GM12891 (cell line): ENCODE measurements around the gene UBE2U.

ENCODE experiments used
- PAX5 ChIP-seq: IDR thresholded peaks from 2 replicates; pipeline ENCODE4 v1.6.1; 2011; ENCODE audit warnings: low read length, moderate library complexity, mild to moderate bottlenecking; ENCODE audit not compliant: insufficient read depth, severe bottlenecking
- POLR2A ChIP-seq: IDR thresholded peaks from 2 replicates; pipeline ENCODE4 v1.6.1; 2011; ENCODE audit warnings: low read depth, low read length, control low read depth
- TAF1 ChIP-seq: IDR thresholded peaks from 2 replicates; pipeline ENCODE4 v1.6.1; 2011; ENCODE audit warnings: low read depth, low read length, control low read depth

- TF ChIP-seq TAF1 (no peak), POLR2A (no peak), PAX5 (no peak)
Observed at GRCh38 chr1:64173336-64173940, 30.0 kb upstream of the UBE2U start.
